AG08396 (cell line): ENCODE results near the gene DCAF4.
"Not testable (repeated sequence)": the region's sequence is repeated elsewhere in the genome, so short reads cannot be mapped to it uniquely, and the experiment has no call there.

Experiments used
- DNase-seq: peaks from one replicate; pipeline ENCODE4 v3.0.0; 2012; ENCODE audit warnings: low spot score, mixed read lengths

DCAF4 gene

DNA sequence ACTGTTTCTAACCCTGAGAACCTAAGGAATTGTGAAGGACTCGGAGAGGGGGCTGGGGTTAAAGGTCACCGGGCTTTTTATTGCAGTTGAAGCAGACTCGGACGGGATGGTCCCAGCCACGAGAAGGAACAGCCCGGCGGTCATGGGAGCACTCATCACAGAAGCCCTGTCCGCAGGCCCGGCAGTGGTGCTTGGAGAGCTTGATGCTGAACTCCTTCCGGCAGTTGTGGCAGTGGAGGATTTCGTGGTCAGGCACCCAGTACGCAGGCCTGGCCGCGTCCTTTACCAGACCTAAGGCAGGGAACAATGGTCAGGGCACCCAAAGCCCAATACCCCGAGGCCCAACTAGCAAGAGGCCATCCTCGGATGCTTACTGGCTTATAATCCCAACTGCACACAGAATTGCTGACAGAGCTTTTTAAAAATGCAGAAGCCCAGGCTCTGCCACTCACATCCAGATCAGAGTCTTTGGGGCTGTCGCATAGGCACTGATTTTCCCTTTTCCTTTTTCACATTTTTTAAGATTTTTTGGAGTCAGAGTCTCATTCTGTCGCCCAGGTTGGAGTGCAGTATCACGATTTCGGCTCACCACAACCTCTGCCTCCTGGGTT, 44.7 kb downstream of the DCAF4 start:
- DNase-seq = no peak

DNA sequence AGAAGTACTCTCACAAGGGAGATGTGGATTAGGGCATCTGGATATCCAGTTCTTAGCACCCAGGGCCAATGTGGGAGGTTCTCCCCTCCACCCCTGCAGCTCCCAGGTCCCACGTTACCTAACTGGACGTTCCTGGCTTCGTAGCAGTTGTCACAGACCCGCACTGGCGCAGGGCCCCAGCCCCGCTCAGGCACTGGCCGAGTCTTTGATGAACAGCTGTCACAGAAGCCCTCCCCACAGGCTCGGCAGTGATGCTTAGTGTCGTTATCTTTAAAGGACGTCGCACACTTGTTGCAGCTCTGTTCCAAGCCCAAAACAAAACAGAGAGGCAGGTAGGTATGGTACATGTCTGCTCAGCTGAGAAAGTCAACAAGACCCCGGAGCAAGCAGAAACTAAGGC, 48.4 kb downstream of the DCAF4 start:
- no peak for DNase-seq

- DNase-seq = no peak
Observed at GRCh38 chr14:72975770-72976169, 49.5 kb downstream of the DCAF4 start.

GRCh38 chr14:72978856-72979255, 52.6 kb downstream of the DCAF4 start:
- DNase-seq = no peak

DNA sequence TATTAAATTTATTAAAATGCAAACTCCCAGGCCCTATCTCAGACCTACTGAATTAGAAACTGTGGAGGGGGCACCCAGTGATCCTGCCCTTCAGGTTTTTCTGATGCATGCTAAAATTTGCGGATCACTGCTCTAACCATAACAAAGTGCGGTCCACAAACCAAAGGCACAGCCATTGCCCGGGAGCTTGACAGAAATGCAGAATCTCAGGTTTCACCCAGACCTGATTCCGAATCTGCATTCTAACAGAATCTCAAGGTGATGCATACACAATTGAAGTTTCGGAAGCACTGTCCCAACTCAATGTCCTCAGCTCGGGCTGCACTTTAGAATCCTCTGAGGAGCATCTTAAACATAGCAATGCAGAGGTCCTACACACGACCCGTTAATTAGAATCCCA, 54.6 kb downstream of the DCAF4 start:
- DNase-seq = no peak

DNA sequence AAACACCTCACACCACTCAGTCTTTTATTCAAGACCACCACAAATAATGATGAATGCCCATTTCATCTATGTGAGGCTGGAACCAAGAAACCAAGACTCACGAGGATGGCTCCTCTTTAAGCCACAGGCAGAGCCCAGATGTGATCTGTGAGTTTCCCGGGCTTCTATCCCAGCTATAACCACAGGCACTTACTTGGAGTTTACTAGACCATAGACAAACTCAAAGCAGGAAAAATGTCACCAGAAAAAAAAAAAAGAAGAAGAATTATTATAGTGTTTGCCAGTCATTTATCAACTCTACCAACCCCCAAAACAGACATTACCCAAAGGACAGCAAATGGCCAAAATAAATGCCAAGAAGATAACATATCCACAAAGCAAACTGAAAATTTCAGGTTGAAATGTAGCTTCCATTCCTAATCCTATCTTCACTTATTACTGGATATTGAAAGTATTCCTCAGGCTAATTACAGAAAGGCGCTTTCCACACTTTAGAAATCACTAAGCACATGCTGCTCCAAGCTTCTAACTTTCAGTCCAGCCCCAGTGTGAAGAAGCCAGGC, 56.0 kb downstream of the DCAF4 start:
- no peak for DNase-seq

- DNase-seq = no peak
Observed at GRCh38 chr14:72986214-72986613, 60.0 kb downstream of the DCAF4 start.

DNA sequence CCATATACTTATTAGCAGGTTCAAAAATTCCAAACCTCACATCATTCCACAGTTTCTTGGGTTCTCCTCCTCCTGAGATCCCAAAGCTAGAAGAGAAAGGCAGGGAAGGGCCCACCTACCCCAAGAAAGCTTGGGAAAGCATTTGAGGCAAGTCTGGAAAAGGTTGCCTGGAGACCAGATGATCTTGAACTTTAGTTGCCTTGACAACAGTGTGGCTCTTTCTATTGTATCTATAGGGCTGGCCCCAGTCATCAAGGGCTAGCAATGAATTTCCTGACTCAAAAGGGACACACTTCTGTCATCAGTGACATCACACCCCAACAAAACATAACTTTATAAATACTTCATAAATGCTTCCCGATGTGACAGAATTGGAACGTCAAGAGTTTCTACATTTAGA, 60.6 kb downstream of the DCAF4 start:
- DNase-seq = no peak

DNA sequence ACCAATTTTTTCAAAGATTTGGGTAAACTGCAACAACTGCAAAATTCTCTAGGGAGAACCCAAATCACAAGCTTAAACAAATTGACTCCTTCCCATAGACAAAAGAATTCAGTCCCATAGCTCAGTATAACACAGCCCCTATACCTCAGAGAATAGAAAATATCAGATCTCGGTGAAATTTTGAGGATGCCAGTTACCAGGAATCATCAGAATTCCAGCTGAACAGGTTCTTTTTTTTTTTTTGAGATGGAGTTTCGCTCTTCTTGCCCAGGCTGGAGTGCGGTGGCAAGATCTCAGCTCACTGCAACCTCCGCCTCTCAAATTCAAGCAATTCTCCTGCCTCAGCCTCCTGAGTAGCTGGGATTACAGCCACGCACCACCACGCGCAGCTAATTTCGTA, 63.9 kb downstream of the DCAF4 start:
- no peak for DNase-seq

GRCh38 chr14:72996916-72997315, 70.7 kb downstream of the DCAF4 start:
- DNase-seq = no peak

- no peak for DNase-seq
Observed at GRCh38 chr14:72998252-72998903, 72.1 kb downstream of the DCAF4 start.

DNA sequence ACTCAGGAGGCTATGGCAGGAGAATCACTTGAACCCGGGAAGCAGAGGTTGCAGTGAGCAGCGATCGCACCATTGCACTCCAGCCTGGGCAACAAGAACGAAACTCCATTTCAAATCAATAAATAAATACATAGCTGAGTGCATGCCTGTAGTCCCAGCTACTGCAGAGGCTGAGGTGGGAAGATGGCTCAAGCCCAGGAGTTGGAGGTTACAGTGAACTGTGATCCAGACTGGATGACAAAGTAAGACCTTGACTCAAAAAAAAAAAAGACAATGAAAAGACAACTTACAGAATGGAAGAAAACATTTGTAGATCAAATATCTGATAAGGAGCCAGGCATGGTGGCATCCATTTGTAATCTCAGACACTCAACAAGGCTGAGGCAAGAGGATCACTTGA, 73.1 kb downstream of the DCAF4 start:
- no peak for DNase-seq

- no peak for DNase-seq
Observed at GRCh38 chr14:73000073-73000472, 73.8 kb downstream of the DCAF4 start.

- DNase-seq = no peak
Observed at GRCh38 chr14:73003681-73004080, 77.4 kb downstream of the DCAF4 start.

GRCh38 chr14:73004641-73005040, 78.4 kb downstream of the DCAF4 start:
- DNase-seq = not testable (repeated sequence)

GRCh38 chr14:73007835-73008234, 81.6 kb downstream of the DCAF4 start:
- DNase-seq = no peak

- no peak for DNase-seq
Observed at GRCh38 chr14:73008501-73008900, 82.2 kb downstream of the DCAF4 start.
